Mucosa of stomach (tissue), 1 donor: ENCODE measurements around the gene DOCK11.

Source experiments
- H3K27me3 ChIP-seq: one replicate; pipeline ENCODE4 v1.7.0; 2013; ENCODE audit warnings: mild to moderate bottlenecking, low read length; ENCODE audit not compliant: control insufficient read depth, insufficient read depth
- H3K36me3 ChIP-seq: one replicate; pipeline ENCODE4 v1.7.0; 2013; ENCODE audit warnings: low read length; ENCODE audit not compliant: control insufficient read depth, insufficient read depth
- H3K4me1 ChIP-seq: one replicate; pipeline ENCODE4 v1.7.0; 2013; ENCODE audit warnings: mild to moderate bottlenecking, low read length; ENCODE audit not compliant: control insufficient read depth, insufficient read depth
- H3K4me3 ChIP-seq: one replicate; pipeline ENCODE4 v1.7.0; 2013; ENCODE audit warnings: low read length
- H3K9ac ChIP-seq: one replicate; pipeline ENCODE4 v1.7.0; 2013; ENCODE audit warnings: mild to moderate bottlenecking, low read length, moderate library complexity
- H3K9me3 ChIP-seq: one replicate; pipeline ENCODE4 v1.7.0; 2013; ENCODE audit warnings: mild to moderate bottlenecking, low read length, moderate library complexity; ENCODE audit not compliant: control insufficient read depth
- donor health status: Pancreatic carcinoma.

DOCK11 gene

GRCh38 chrX:118660085-118660484 lies 164.5 kb downstream of the DOCK11 start:
- no peaks in the 10 kb centered on the region for H3K27me3 ChIP-seq
- H3K9ac ChIP-seq: no peak overlapping the region
- no peaks in the 10 kb centered on the region for H3K9me3 ChIP-seq
- no peak overlapping the region for H3K4me3 ChIP-seq
- no peaks in the 10 kb centered on the region for H3K4me1 ChIP-seq
- no peaks in the 10 kb centered on the region for H3K36me3 ChIP-seq

GRCh38 chrX:118665204-118665603 lies 169.6 kb downstream of the DOCK11 start:
- Histone ChIP-seq H3K36me3 (no peaks in the 10 kb centered on the region), H3K4me3 (no peak overlapping the region), H3K27me3 (no peaks in the 10 kb centered on the region), H3K4me1 (no peaks in the 10 kb centered on the region), H3K9ac (no peak overlapping the region), H3K9me3 (no peaks in the 10 kb centered on the region)

- H3K9me3 ChIP-seq: no peaks in the 10 kb centered on the region
- no peak overlapping the region for H3K4me3 ChIP-seq
- H3K27me3 ChIP-seq: no peaks in the 10 kb centered on the region
- no peaks in the 10 kb centered on the region for H3K36me3 ChIP-seq
- H3K4me1 ChIP-seq: no peaks in the 10 kb centered on the region
- H3K9ac ChIP-seq: no peak overlapping the region
These were observed 170.9 kb downstream of the DOCK11 start for GRCh38 chrX:118666521-118666920.

- Histone ChIP-seq H3K9me3 (no peaks in the 10 kb centered on the region), H3K9ac (no peak overlapping the region), H3K4me1 (no peaks in the 10 kb centered on the region), H3K4me3 (no peak overlapping the region), H3K27me3 (no peaks in the 10 kb centered on the region), H3K36me3 (no peaks in the 10 kb centered on the region)
These were observed 173.8 kb downstream of the DOCK11 start for GRCh38 chrX:118669435-118669834.

- H3K36me3 ChIP-seq: no peaks in the 10 kb centered on the region
- no peaks in the 10 kb centered on the region for H3K9me3 ChIP-seq
- H3K4me1 ChIP-seq: peaks cover 4% of the 10 kb centered on the region
- H3K27me3 ChIP-seq: no peaks in the 10 kb centered on the region
- H3K4me3 ChIP-seq: no peak overlapping the region
- no peak overlapping the region for H3K9ac ChIP-seq
These were observed 179.8 kb downstream of the DOCK11 start for GRCh38 chrX:118675326-118675965.

- H3K36me3 ChIP-seq: no peaks in the 10 kb centered on the region
- no peaks in the 10 kb centered on the region for H3K27me3 ChIP-seq
- no peak overlapping the region for H3K4me3 ChIP-seq
- H3K4me1 ChIP-seq: peaks cover 4% of the 10 kb centered on the region
- H3K9ac ChIP-seq: no peak overlapping the region
- no peaks in the 10 kb centered on the region for H3K9me3 ChIP-seq
These were observed 180.3 kb downstream of the DOCK11 start for GRCh38 chrX:118675966-118676349.

- no peak overlapping the region for H3K4me3 ChIP-seq
- peaks cover 8% of the 10 kb centered on the region for H3K4me1 ChIP-seq
- no peaks in the 10 kb centered on the region for H3K36me3 ChIP-seq
- H3K9me3 ChIP-seq: no peaks in the 10 kb centered on the region
- no peak overlapping the region for H3K9ac ChIP-seq
- no peaks in the 10 kb centered on the region for H3K27me3 ChIP-seq
These were observed 181.7 kb downstream of the DOCK11 start for GRCh38 chrX:118677318-118677717.

- no peaks in the 10 kb centered on the region for H3K36me3 ChIP-seq
- H3K9ac ChIP-seq: no peak overlapping the region
- H3K4me1 ChIP-seq: peaks cover 8% of the 10 kb centered on the region
- H3K9me3 ChIP-seq: no peaks in the 10 kb centered on the region
- no peak overlapping the region for H3K4me3 ChIP-seq
- no peaks in the 10 kb centered on the region for H3K27me3 ChIP-seq
These were observed 183.7 kb downstream of the DOCK11 start for GRCh38 chrX:118679290-118679689.

- Histone ChIP-seq H3K9me3 (no peaks in the 10 kb centered on the region), H3K4me3 (no peak overlapping the region), H3K9ac (no peak overlapping the region), H3K4me1 (peaks cover 3% of the 10 kb centered on the region), H3K36me3 (no peaks in the 10 kb centered on the region), H3K27me3 (no peaks in the 10 kb centered on the region)
These were observed 186.8 kb downstream of the DOCK11 start for GRCh38 chrX:118682258-118683014.

- H3K9me3 ChIP-seq: no peaks in the 10 kb centered on the region
- peaks cover 3% of the 10 kb centered on the region for H3K4me1 ChIP-seq
- no peaks in the 10 kb centered on the region for H3K27me3 ChIP-seq
- H3K9ac ChIP-seq: no peak overlapping the region
- H3K4me3 ChIP-seq: no peak overlapping the region
- H3K36me3 ChIP-seq: no peaks in the 10 kb centered on the region
These were observed 189.8 kb downstream of the DOCK11 start for GRCh38 chrX:118685393-118685792.

- H3K4me3 ChIP-seq: no peak overlapping the region
- H3K9ac ChIP-seq: no peak overlapping the region
- H3K27me3 ChIP-seq: no peaks in the 10 kb centered on the region
- no peaks in the 10 kb centered on the region for H3K4me1 ChIP-seq
- H3K9me3 ChIP-seq: no peaks in the 10 kb centered on the region
- H3K36me3 ChIP-seq: no peaks in the 10 kb centered on the region
These were observed 193.3 kb downstream of the DOCK11 start for GRCh38 chrX:118688935-118689334.

- Histone ChIP-seq H3K27me3 (no peaks in the 10 kb centered on the region), H3K36me3 (no peaks in the 10 kb centered on the region), H3K4me1 (no peaks in the 10 kb centered on the region), H3K9me3 (no peaks in the 10 kb centered on the region), H3K4me3 (no peak overlapping the region), H3K9ac (no peak overlapping the region)
These were observed 198.2 kb downstream of the DOCK11 start for GRCh38 chrX:118693843-118694242.
